Endothelial cell of umbilical vein (primary cell): ENCODE data around the gene SLC9A9. TPM values are rescaled to one million over a fixed set of nuclear protein-coding genes. Genes with fewer than 3 reads are reported as not detected.

Source experiments
- BruUV-seq: library from RNA; stranded (reverse); fragments of 400-500 nt; replicated peaks from 2 replicates; lab custom pipeline; 2021; lab: Mats Ljungman, UMichigan
- CTCF ChIA-PET: fragments of 300-600, 350-600 bp; sonication (Branson Sonifier 250); formaldehyde crosslinking; loops from one replicate; lab custom pipeline; 2021; ENCODE audit warnings: antibody characterized with exemption, inconsistent platforms; lab: Charles Lee
- POLR2A ChIA-PET: fragments of 300-600, 350-600 bp; sonication (Branson Sonifier 250); formaldehyde crosslinking; loops from one replicate; lab custom pipeline; 2021; ENCODE audit warnings: antibody characterized with exemption, inconsistent platforms; lab: Charles Lee
- DNase-seq: peaks from one replicate; pipeline ENCODE4 v3.0.0-alpha.2; 2011; ENCODE audit warnings: low read depth, low spot score
- FAIRE-seq: peaks from 2 replicates; lab custom pipeline; 2011; peaks lifted over from hg19 to GRCh38; lab: Jason Lieb, UNC
- H2AFZ ChIP-seq: 2 replicates; pipeline ENCODE4 v1.6.0; 2012; ENCODE audit warnings: low read depth, low read length, control low read depth, inconsistent platforms
- H3K27ac ChIP-seq: 2 replicates; pipeline ENCODE4 v1.5.1; 2011; ENCODE audit warnings: low read depth, mild to moderate bottlenecking, control low read depth, low read length, moderate library complexity; ENCODE audit not compliant: insufficient read depth
- H3K27me3 ChIP-seq, 2 experiments: 2 replicates each; pipeline versions ENCODE4 v1.6.0 to v1.6.1; 2011; ENCODE audit warnings: low read length in 2 of 2, mixed read lengths in 1 of 2; ENCODE audit not compliant: control insufficient read depth in 2 of 2, insufficient read depth in 2 of 2
- H3K36me3 ChIP-seq, 2 experiments: 2 replicates in 1 of 2; 3 replicates in 1 of 2; pipeline ENCODE4 v1.5.1; 2011; ENCODE audit warnings: low read length in 2 of 2, mild to moderate bottlenecking in 1 of 2, moderate library complexity in 1 of 2; ENCODE audit not compliant: control insufficient read depth in 2 of 2, insufficient read depth in 2 of 2; ENCODE audit errors: extremely low read depth in 1 of 2
- H3K4me1 ChIP-seq: 3 replicates; pipeline ENCODE4 v1.5.1; 2011; ENCODE audit warnings: mild to moderate bottlenecking, low read length; ENCODE audit not compliant: control insufficient read depth, insufficient read depth; ENCODE audit errors: extremely low read depth
- H3K4me2 ChIP-seq: 2 replicates; pipeline ENCODE4 v1.6.1; 2011; ENCODE audit warnings: low read length, control low read depth, mixed read lengths; ENCODE audit not compliant: insufficient read depth
- H3K4me3 ChIP-seq, 3 experiments: fragments of 200-600 bp in 1 of 3; sonication (generic), shearing (Covaris generic) in 1 of 3; replicated peaks in 1 of 3; 2 replicates each; pipeline ENCODE4 v1.5.1; 2011 to 2016; ENCODE audit warnings: control low read depth in 3 of 3, low read length in 3 of 3, mild to moderate bottlenecking in 2 of 3, inconsistent platforms in 1 of 3, low read depth in 1 of 3, moderate library complexity in 1 of 3; ENCODE audit not compliant: insufficient read depth in 1 of 3
- H3K79me2 ChIP-seq: 2 replicates; pipeline ENCODE4 v1.6.0; 2012; ENCODE audit warnings: low read length, inconsistent platforms; ENCODE audit not compliant: control insufficient read depth, insufficient read depth
- H3K9ac ChIP-seq: replicated peaks from 2 replicates; pipeline ENCODE3; 2011; ENCODE audit warnings: low read length, control low read depth; ENCODE audit not compliant: insufficient read depth; ENCODE audit errors: extremely low read depth
- H3K9me1 ChIP-seq: replicated peaks from 3 replicates; pipeline ENCODE4 v1.6.0; 2011; ENCODE audit warnings: mild to moderate bottlenecking, low read length; ENCODE audit not compliant: control insufficient read depth, insufficient read depth; ENCODE audit errors: extremely low read depth
- H3K9me3 ChIP-seq: replicated peaks from 2 replicates; pipeline ENCODE4 v1.5.1; 2012; ENCODE audit warnings: low read length, inconsistent platforms; ENCODE audit not compliant: control insufficient read depth, insufficient read depth
- H4K20me1 ChIP-seq: replicated peaks from 2 replicates; pipeline ENCODE3; 2011; ENCODE audit warnings: mild to moderate bottlenecking, low read length; ENCODE audit not compliant: control insufficient read depth, insufficient read depth; ENCODE audit errors: extremely low read depth
- EZH2 ChIP-seq: IDR thresholded peaks from 2 replicates; pipeline ENCODE4 v1.6.1; 2012; ENCODE audit warnings: borderline replicate concordance, low read depth, mild to moderate bottlenecking, moderate library complexity, low read length, inconsistent platforms; ENCODE audit not compliant: severe bottlenecking
- FOS ChIP-seq: IDR thresholded peaks from 2 replicates; pipeline ENCODE4 v1.6.1; 2011; ENCODE audit warnings: mild to moderate bottlenecking, low read length, moderate library complexity, borderline replicate concordance; ENCODE audit not compliant: insufficient read depth
- GATA2 ChIP-seq: IDR thresholded peaks from 2 replicates; pipeline ENCODE4 v1.7.0; 2011; ENCODE audit warnings: low read depth, mild to moderate bottlenecking, moderate library complexity, mixed read lengths, low read length; ENCODE audit not compliant: insufficient read length, insufficient read depth
- JUN ChIP-seq: IDR thresholded peaks from 2 replicates; pipeline ENCODE4 v1.6.1; 2011; ENCODE audit warnings: borderline replicate concordance, low read depth; ENCODE audit not compliant: insufficient read length, insufficient read depth
- MYC ChIP-seq: IDR thresholded peaks from one replicate; pipeline ENCODE4 v1.6.1; 2011; ENCODE audit warnings: mild to moderate bottlenecking, low read depth, low read length
- POLR2A ChIP-seq: IDR thresholded peaks from 2 replicates; pipeline ENCODE4 v1.6.1; 2012; ENCODE audit warnings: low read depth, mild to moderate bottlenecking, control low read depth, low read length
- POLR2AphosphoS5 ChIP-seq: IDR thresholded peaks from 2 replicates; pipeline ENCODE4 v1.6.1; 2012; ENCODE audit warnings: low read depth, mild to moderate bottlenecking, control low read depth, low read length, moderate library complexity; ENCODE audit not compliant: insufficient read depth
- dilution Hi-C: fragments of 300-500 bp; cut with MboI; formaldehyde crosslinking; loops from one replicate; pipeline ENCODE4 v1.15.0; 2019; ENCODE audit warnings: low sequenced_read_pairs; ENCODE audit not compliant: extremely low pct_ligation_motif_present
- intact Hi-C: fragments of 100-400 bp; cut with micrococcal nuclease; formaldehyde crosslinking; loops from one replicate; pipeline ENCODE4 v1.10.0; 2022
- polyA plus RNA-seq, 4 experiments: library from polyadenylated mRNA; depleted of rRNA in 3 of 4; stranded (reverse) in 3 of 4; unstranded in 1 of 4; fragments of >200 nt; gene quantifications; 2 replicates each; pipeline versions ENCODE4 v1.2.1 to v1.2.3, GENCODE V29; 2011 to 2012; ENCODE audit warnings: missing spikeins in 1 of 4
- total RNA-seq: library from RNA; stranded (reverse); gene quantifications from 2 replicates; pipeline ENCODE4 v1.2.3, GENCODE V29; 2021
- TF ChIP-seq, protein P1 (sequence below): IDR thresholded peaks from 2 replicates; pipeline ENCODE4 v1.6.1; 2011; ENCODE audit not compliant: insufficient read depth, insufficient read length
- TF ChIP-seq, protein P2 (sequence below), 2 donors: IDR thresholded peaks; 1 replicate in 1 of 2; 2 replicates in 1 of 2; pipeline ENCODE4 v1.5.1; 2011; ENCODE audit warnings: low read length in 2 of 2, mild to moderate bottlenecking in 2 of 2, moderate library complexity in 2 of 2, control low read depth in 1 of 2, inconsistent platforms in 1 of 2, low read depth in 1 of 2; ENCODE audit not compliant: insufficient read depth in 1 of 2; ENCODE audit errors: extremely low read depth in 1 of 2

Gene SLC9A9
- total and polyA plus RNA-seq, 2 donors (not counting 3 experiments of a cell fraction or from before 2014, with no cell fraction given): 1.5 to 1.8 TPM

GRCh38 chr3:143720381-143720780 lies 127.9 kb downstream of the SLC9A9 start:
- H3K4me2 ChIP-seq: no peak overlapping the region
- intact Hi-C loops (no loop called here), dilution Hi-C loops (no loop called here)
- no peak for TF ChIP-seq POLR2A
- TF ChIP-seq, protein P1, sequence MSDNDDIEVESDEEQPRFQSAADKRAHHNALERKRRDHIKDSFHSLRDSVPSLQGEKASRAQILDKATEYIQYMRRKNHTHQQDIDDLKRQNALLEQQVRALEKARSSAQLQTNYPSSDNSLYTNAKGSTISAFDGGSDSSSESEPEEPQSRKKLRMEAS: no peak
- no peak for TF ChIP-seq JUN
- no peak for TF ChIP-seq POLR2AphosphoS5
- no peak for TF ChIP-seq MYC
- TF ChIP-seq, protein P2, sequence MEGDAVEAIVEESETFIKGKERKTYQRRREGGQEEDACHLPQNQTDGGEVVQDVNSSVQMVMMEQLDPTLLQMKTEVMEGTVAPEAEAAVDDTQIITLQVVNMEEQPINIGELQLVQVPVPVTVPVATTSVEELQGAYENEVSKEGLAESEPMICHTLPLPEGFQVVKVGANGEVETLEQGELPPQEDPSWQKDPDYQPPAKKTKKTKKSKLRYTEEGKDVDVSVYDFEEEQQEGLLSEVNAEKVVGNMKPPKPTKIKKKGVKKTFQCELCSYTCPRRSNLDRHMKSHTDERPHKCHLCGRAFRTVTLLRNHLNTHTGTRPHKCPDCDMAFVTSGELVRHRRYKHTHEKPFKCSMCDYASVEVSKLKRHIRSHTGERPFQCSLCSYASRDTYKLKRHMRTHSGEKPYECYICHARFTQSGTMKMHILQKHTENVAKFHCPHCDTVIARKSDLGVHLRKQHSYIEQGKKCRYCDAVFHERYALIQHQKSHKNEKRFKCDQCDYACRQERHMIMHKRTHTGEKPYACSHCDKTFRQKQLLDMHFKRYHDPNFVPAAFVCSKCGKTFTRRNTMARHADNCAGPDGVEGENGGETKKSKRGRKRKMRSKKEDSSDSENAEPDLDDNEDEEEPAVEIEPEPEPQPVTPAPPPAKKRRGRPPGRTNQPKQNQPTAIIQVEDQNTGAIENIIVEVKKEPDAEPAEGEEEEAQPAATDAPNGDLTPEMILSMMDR (IDR thresholded peaks at IDR 0.05; ENCODE audit: extremely low read depth in 1 of 2, insufficient read depth in 1 of 2, low read depth in 1 of 2, low read length in 2 of 2): no peak
- no peak for TF ChIP-seq GATA2
- TF ChIP-seq FOS: no peak
- no peak for TF ChIP-seq EZH2
- no peak overlapping the region for H2AFZ ChIP-seq
- DNase-seq: no peak
- no peaks in the 10 kb centered on the region for H3K36me3 ChIP-seq
- H3K4me3 ChIP-seq: no peak overlapping the region
- no peak overlapping the region for H3K27ac ChIP-seq
- H3K9me1 ChIP-seq: no peaks in the 10 kb centered on the region
- no peak overlapping the region for H3K9ac ChIP-seq
- H3K27me3 ChIP-seq: no peaks in the 10 kb centered on the region
- CTCF ChIA-PET: no interaction called here
- H3K79me2 ChIP-seq: no peaks in the 10 kb centered on the region
- H3K4me1 ChIP-seq: peaks cover 4% of the 10 kb centered on the region
- POLR2A ChIA-PET: no interaction called here
- H4K20me1 ChIP-seq: no peaks in the 10 kb centered on the region
- BruUV-seq: no TSS peak
- no peak for FAIRE-seq
- no peaks in the 10 kb centered on the region for H3K9me3 ChIP-seq
